Measurements from ENCODE around the gene TMEM62. TPM values are rescaled to one million over a fixed set of nuclear protein-coding genes. Genes with fewer than 3 reads are reported as not detected.

Gene TMEM62
- total RNA-seq, 4 donors from 2014 or later, result 16.6 to 32.9 (median 21.0) TPM

DNA sequence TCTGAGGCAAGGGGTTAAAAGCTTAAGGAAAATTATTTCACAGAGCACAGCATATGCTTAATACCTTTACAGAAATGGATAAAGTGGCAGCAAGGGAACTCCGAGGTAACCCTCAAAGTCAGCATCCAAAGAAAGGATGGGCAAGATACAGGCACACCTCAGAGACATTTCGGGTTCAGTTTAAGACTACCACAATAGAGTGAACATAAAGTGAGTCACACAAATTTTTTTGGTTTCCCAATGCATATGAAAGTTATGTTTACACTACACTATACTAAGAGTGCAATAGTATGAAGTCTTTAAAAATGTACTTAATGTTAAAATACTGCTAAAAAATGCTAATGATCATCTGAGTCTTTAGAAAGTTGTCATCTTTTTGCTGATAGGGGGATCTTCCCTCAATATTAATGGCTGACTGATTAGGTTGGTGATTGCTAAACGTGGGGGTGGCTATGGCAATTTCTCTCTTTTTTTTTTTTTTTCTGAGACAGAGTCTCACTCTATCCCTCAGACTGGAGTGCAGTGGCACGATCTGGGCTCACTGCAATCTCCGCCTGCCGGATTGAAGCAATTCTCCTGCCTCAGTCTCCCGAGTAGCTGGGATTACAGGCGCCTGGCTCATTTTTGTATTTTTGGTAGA lies 37.6 kb upstream of the TMEM62 start:
- no peak for TF ChIP-seq CTCF (IDR thresholded peaks at IDR 0.05)

GRCh38 chr15:43096411-43096810 lies 37.0 kb upstream of the TMEM62 start:
- DNase-seq (ENCODE audit: low spot score) (no peak), ATAC-seq (ENCODE audit: low FRiP score) (no peak)
- TF ChIP-seq CTCF (IDR thresholded peaks at IDR 0.05), result no peak

More for the DNA sequence above, 37.6 kb upstream of the TMEM62 start:
- no peak for ATAC-seq (ENCODE audit: low FRiP score)
- no peak for DNase-seq (ENCODE audit: low spot score)

- DNase-seq (ENCODE audit: low spot score), result no peak
- ATAC-seq (ENCODE audit: low FRiP score), result no peak
- no peak for TF ChIP-seq CTCF (IDR thresholded peaks at IDR 0.05)
These were observed 34.1 kb upstream of the TMEM62 start for GRCh38 chr15:43099105-43099845.

DNA sequence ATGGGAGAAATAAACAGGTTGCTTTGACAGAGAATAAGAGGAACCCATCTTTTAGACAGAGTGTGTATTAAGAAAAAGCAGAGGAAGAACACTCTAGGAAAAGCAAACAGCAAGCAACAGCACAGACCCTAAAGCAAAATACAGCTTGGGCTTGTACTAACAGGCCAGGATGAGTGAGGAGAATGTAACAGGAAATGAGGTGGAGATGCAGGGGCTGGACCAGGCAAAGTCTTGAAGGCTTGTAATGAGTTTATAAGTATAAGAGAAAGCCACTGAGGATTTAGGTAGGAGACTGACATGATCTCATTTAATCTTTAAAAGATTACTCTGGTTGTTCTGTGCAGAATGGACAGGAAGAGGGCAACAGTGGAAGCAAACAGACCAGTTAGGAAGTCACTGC lies 32.4 kb upstream of the TMEM62 start:
- ATAC-seq (ENCODE audit: low FRiP score) (no peak), DNase-seq (ENCODE audit: low spot score) (no peak)
- no peak for TF ChIP-seq CTCF (IDR thresholded peaks at IDR 0.05)

GRCh38 chr15:43102187-43102586 lies 31.2 kb upstream of the TMEM62 start:
- DNase-seq (ENCODE audit: low spot score) (no peak), ATAC-seq (ENCODE audit: low FRiP score) (no peak)
- TF ChIP-seq CTCF (IDR thresholded peaks at IDR 0.05), result no peak

- DNase-seq (ENCODE audit: low spot score), result no peak
- no peak for TF ChIP-seq CTCF (IDR thresholded peaks at IDR 0.05)
- ATAC-seq (ENCODE audit: low FRiP score), result no peak
These were observed 29.5 kb upstream of the TMEM62 start for GRCh38 chr15:43103907-43104306.

GRCh38 chr15:43104426-43104825 lies 29.0 kb upstream of the TMEM62 start:
- ATAC-seq (ENCODE audit: low FRiP score) (no peak), DNase-seq (ENCODE audit: low spot score) (no peak)
- no peak for TF ChIP-seq CTCF (IDR thresholded peaks at IDR 0.05)

All from omental fat pad (tissue), 4 donors.